Cardiac muscle cell (in vitro differentiated cells and primary cell): ENCODE data around the gene DRD4. TPM values are rescaled to one million over a fixed set of nuclear protein-coding genes. Genes with fewer than 3 reads are reported as not detected.
"Not testable (repeated sequence)": the region's sequence is repeated elsewhere in the genome, so short reads cannot be mapped to it uniquely, and the experiment has no call there.

Experiments used
- DNase-seq, 2 donors: peaks; one replicate each; pipeline versions ENCODE4 v3.0.0 to v3.0.0-alpha.2; 2010 to 2017; ENCODE audit warnings: low read depth in 1 of 2, low spot score in 1 of 2
- H3K27ac ChIP-seq: fragments of 200-600 bp; sonication (generic); 2 replicates; pipeline ENCODE4 v1.5.1; 2016
- H3K27me3 ChIP-seq: fragments of 200-600 bp; sonication (generic); 2 replicates; pipeline ENCODE4 v1.6.0; 2016; ENCODE audit warnings: control low read depth
- H3K36me3 ChIP-seq: fragments of 200-600 bp; sonication (generic); 2 replicates; pipeline ENCODE4 v1.5.1; 2016; ENCODE audit warnings: control low read depth
- H3K4me1 ChIP-seq: fragments of 200-600 bp; sonication (generic); 2 replicates; pipeline ENCODE4 v1.8.1; 2017; ENCODE audit warnings: low read depth, mild to moderate bottlenecking, mixed run types
- H3K4me3 ChIP-seq: fragments of 200-600 bp; sonication (generic); 2 replicates; pipeline ENCODE4 v1.5.1; 2016; ENCODE audit warnings: mild to moderate bottlenecking
- H3K9me3 ChIP-seq: fragments of 200-600 bp; sonication (generic); 2 replicates; pipeline ENCODE4 v1.5.1; 2017; ENCODE audit warnings: low read depth, mild to moderate bottlenecking, control low read depth
- polyA plus RNA-seq: library from polyadenylated mRNA; unstranded; fragments of >200 nt; fragmentation: Nextera tagmentation; extraction: Ambion mirVana; gene quantifications from 2 replicates; pipeline ENCODE4 v1.2.1, GENCODE V29; 2016
- total RNA-seq: library from RNA; depleted of rRNA; stranded (reverse); fragments of >200 nt; gene quantifications from 2 replicates; pipeline ENCODE4 v1.2.3, GENCODE V29; 2016
- TF ChIP-seq, protein P1 (sequence below): IDR thresholded peaks from 2 replicates; pipeline ENCODE4 v1.5.1; 2012; ENCODE audit warnings: low read depth, mild to moderate bottlenecking, low read length

Gene DRD4
- total and polyA plus RNA-seq, 2 experiments from 2014 or later: 0.75 to 1.2 TPM

DNA sequence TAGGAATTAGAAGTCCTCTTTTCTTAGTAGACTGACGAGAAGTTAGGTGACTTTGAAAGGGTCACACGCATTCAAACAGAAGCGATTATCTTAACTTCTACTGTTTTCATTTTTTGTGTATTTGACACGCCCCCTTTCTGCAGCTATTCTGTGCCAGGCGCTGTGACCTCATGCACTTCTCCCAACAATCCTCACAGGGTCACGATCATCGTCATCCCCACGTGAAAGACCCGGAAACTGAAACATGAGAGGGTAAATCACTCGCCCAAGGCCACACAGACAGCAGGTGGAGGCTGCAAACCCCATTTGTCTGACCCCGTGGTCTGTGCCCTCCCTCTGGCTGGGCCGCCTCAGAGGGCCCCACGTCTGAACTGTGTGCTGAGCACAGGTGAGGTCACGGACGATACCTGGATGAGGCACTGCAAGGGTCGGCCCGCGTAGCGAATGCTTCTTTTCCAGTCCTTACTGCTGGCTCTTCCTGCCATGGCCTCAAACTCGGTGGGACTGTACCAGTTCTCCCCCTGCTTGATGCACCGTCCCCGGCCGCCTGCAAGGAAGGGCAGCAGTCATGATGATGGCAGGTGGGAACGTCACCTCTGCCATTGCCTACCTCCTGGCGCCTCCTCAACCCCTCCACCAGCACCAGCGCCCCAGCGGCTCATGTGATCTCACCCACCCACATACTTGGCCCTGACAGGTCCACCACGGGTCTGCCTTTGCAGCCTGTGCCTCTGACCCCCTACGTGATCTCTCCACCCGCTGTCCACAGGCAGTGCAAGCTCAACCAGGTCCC lies 49.6 kb downstream of the DRD4 start:
- no peak for DNase-seq
- TF ChIP-seq, protein P1, sequence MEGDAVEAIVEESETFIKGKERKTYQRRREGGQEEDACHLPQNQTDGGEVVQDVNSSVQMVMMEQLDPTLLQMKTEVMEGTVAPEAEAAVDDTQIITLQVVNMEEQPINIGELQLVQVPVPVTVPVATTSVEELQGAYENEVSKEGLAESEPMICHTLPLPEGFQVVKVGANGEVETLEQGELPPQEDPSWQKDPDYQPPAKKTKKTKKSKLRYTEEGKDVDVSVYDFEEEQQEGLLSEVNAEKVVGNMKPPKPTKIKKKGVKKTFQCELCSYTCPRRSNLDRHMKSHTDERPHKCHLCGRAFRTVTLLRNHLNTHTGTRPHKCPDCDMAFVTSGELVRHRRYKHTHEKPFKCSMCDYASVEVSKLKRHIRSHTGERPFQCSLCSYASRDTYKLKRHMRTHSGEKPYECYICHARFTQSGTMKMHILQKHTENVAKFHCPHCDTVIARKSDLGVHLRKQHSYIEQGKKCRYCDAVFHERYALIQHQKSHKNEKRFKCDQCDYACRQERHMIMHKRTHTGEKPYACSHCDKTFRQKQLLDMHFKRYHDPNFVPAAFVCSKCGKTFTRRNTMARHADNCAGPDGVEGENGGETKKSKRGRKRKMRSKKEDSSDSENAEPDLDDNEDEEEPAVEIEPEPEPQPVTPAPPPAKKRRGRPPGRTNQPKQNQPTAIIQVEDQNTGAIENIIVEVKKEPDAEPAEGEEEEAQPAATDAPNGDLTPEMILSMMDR: no peak
- Histone ChIP-seq H3K27me3 (no peaks in the 10 kb centered on the region), H3K27ac (no peak overlapping the region), H3K4me1 (no peaks in the 10 kb centered on the region), H3K4me3 (no peak overlapping the region), H3K9me3 (no peaks in the 10 kb centered on the region), H3K36me3 (peaks cover 29% of the 10 kb centered on the region)

DNA sequence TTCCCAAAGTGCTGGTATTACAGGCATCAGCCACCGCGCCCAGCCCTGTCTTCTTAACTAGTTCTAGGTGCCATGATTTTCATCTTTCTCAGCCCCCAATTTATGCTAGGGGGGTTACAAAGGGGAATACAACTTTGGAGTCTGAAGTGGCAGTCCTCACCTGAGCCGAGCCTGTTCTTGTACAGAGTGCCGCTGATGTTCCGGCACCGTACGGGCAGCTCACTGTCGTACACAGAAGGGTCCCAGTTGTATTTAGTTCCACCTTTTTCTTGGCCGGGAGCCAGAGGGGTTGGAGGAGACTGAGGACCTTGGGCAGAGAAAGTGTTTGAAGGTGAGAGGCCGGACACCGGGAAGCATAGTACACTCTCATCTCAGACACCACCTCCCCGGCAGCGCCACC lies 50.7 kb downstream of the DRD4 start:
- no peaks in the 10 kb centered on the region for H3K9me3 ChIP-seq
- TF ChIP-seq, protein P1: no peak
- H3K27ac ChIP-seq: no peak overlapping the region
- no peaks in the 10 kb centered on the region for H3K27me3 ChIP-seq
- H3K4me1 ChIP-seq: no peaks in the 10 kb centered on the region
- no peak for DNase-seq
- no peak overlapping the region for H3K4me3 ChIP-seq
- H3K36me3 ChIP-seq: peaks cover 29% of the 10 kb centered on the region

DNA sequence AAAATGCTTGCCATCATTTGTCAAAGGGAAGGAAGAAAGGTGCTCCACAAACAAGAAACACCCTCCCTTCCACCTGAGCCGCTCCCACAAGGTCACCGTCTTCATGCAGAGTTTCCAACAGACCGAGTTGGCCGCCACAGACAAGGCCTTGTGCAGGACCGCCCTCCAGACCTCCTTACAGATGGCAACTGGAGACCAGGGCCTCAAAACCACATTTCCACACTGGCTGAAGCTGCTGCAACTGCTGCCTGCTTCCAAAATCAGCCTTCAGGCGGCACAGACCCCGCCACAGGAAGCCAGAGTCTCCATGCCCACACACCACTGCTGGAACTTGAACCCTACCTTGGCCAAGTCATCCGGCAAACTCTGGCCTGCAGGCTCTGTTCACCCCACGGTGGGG lies 51.6 kb downstream of the DRD4 start:
- DNase-seq: no peak
- Histone ChIP-seq H3K9me3 (no peaks in the 10 kb centered on the region), H3K36me3 (peaks cover 24% of the 10 kb centered on the region), H3K27me3 (no peaks in the 10 kb centered on the region), H3K4me3 (no peak overlapping the region), H3K27ac (no peak overlapping the region), H3K4me1 (peaks cover 6% of the 10 kb centered on the region)
- TF ChIP-seq, protein P1: no peak

DNA sequence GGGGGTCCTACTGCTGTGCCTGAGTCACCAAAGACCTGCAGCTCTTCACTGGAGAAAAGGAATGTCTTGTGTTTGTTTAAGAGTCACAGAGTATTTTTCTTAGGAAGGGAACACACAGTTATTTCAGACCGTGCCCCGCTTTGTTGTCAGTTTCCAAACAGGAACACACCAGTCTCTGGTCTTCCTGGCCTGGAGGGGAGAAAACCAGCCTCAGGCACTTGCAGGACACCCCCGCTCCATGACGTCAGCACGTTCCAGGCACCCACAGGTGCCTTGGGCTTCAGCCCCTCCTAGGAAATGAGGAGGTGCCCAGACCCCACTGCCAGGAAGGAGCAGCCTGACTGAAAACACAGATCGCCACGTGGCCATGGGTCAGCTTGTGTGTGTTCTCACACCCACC lies 52.6 kb downstream of the DRD4 start:
- H3K9me3 ChIP-seq: no peaks in the 10 kb centered on the region
- no peak overlapping the region for H3K27ac ChIP-seq
- no peak overlapping the region for H3K4me3 ChIP-seq
- no peak for DNase-seq
- no peaks in the 10 kb centered on the region for H3K27me3 ChIP-seq
- H3K4me1 ChIP-seq: peaks cover 10% of the 10 kb centered on the region
- H3K36me3 ChIP-seq: peaks cover 17% of the 10 kb centered on the region
- TF ChIP-seq, protein P1: no peak

DNA sequence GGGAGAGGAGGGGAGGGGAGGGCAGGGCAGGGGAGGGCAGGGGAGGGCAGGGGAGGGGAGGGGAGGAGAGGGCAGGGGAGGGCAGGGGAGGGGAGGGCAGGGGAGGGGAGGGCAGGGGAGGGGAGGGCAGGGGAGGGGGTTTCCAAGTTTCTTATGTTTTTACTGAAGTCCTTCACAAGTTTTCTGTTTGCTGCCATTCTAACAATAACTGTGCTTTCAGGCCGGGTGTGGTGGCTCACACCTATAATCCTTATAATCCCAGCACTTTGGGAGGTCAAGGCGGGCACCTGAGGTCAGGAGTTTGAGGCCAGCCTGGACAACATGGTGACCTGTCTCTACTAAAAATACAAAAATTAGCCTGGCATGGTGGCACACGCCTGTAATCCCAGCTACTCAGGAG lies 53.2 kb downstream of the DRD4 start:
- not testable (repeated sequence) for H3K27me3 ChIP-seq, H3K4me1 ChIP-seq, H3K27ac ChIP-seq, H3K4me3 ChIP-seq, DNase-seq, H3K9me3 ChIP-seq
- peaks cover 15% of the 10 kb centered on the region for H3K36me3 ChIP-seq

Other genes starting within 250 kb of the DRD4 start
- 0.09 and 0.70 TPM in 2 replicates for gene PKP3, start 243.1 kb upstream of the DRD4 start, total RNA-seq
- gene PKP3, start 243.1 kb upstream of the DRD4 start, polyA plus RNA-seq: 0.57 TPM in 1 of 2 replicates, not detected in the other
- gene SIGIRR, start 222.3 kb upstream of the DRD4 start, total RNA-seq: 45.6 and 69.5 TPM in 2 replicates
- gene SIGIRR, start 222.3 kb upstream of the DRD4 start, polyA plus RNA-seq: 35.7 and 46.8 TPM in 2 replicates
- 0.51 TPM in 1 of 2 replicates, not detected in the other for gene ANO9, start 195.3 kb upstream of the DRD4 start, total RNA-seq
- 0.23 and 1.2 TPM in 2 replicates for gene ANO9, start 195.3 kb upstream of the DRD4 start, polyA plus RNA-seq
- 178 and 202 TPM in 2 replicates for gene PTDSS2, start 187.0 kb upstream of the DRD4 start, total RNA-seq
- 69.6 and 83.1 TPM in 2 replicates for gene PTDSS2, start 187.0 kb upstream of the DRD4 start, polyA plus RNA-seq
- 149 and 186 TPM in 2 replicates for gene RNH1, start 130.0 kb upstream of the DRD4 start, total RNA-seq
- gene RNH1, start 130.0 kb upstream of the DRD4 start, polyA plus RNA-seq: 157 and 176 TPM in 2 replicates
- gene HRAS, start 101.7 kb upstream of the DRD4 start, total RNA-seq: 49.6 and 63.1 TPM in 2 replicates
- 60.0 and 97.8 TPM in 2 replicates for gene HRAS, start 101.7 kb upstream of the DRD4 start, polyA plus RNA-seq
- gene LRRC56, start 99.7 kb upstream of the DRD4 start, total RNA-seq: 2.6 and 4.5 TPM in 2 replicates
- gene LRRC56, start 99.7 kb upstream of the DRD4 start, polyA plus RNA-seq: 2.5 and 3.4 TPM in 2 replicates
- gene LMNTD2, start 76.5 kb upstream of the DRD4 start, total RNA-seq: 12.3 and 21.1 TPM in 2 replicates
- 18.4 and 18.8 TPM in 2 replicates for gene LMNTD2, start 76.5 kb upstream of the DRD4 start, polyA plus RNA-seq
- 47.8 and 49.5 TPM in 2 replicates for gene RASSF7, start 76.3 kb upstream of the DRD4 start, total RNA-seq
- gene RASSF7, start 76.3 kb upstream of the DRD4 start, polyA plus RNA-seq: 49.6 and 66.7 TPM in 2 replicates
- 36.4 and 48.0 TPM in 2 replicates for gene PHRF1, start 60.8 kb upstream of the DRD4 start, total RNA-seq
- 17.8 and 22.8 TPM in 2 replicates for gene PHRF1, start 60.8 kb upstream of the DRD4 start, polyA plus RNA-seq
- gene IRF7, start 21.3 kb upstream of the DRD4 start, total RNA-seq: 17.7 and 24.7 TPM in 2 replicates
- 13.0 and 17.0 TPM in 2 replicates for gene IRF7, start 21.3 kb upstream of the DRD4 start, polyA plus RNA-seq
- 0.18 TPM in 1 of 2 replicates, not detected in the other for gene CDHR5, start 12.3 kb upstream of the DRD4 start, total RNA-seq
- 0.27 and 0.60 TPM in 2 replicates for gene CDHR5, start 12.3 kb upstream of the DRD4 start, polyA plus RNA-seq
- gene SCT, start 10.1 kb upstream of the DRD4 start, total RNA-seq: 4.3 and 4.4 TPM in 2 replicates
- gene SCT, start 10.1 kb upstream of the DRD4 start, polyA plus RNA-seq: 8.9 and 18.8 TPM in 2 replicates
- 80.0 and 90.0 TPM in 2 replicates for gene DEAF1, start 58.0 kb downstream of the DRD4 start, total RNA-seq
- 88.6 and 124 TPM in 2 replicates for gene DEAF1, start 58.0 kb downstream of the DRD4 start, polyA plus RNA-seq
- 53.4 and 70.5 TPM in 2 replicates for gene TMEM80, start 58.5 kb downstream of the DRD4 start, total RNA-seq
- gene TMEM80, start 58.5 kb downstream of the DRD4 start, polyA plus RNA-seq: 72.3 and 93.5 TPM in 2 replicates
- gene EPS8L2, start 69.0 kb downstream of the DRD4 start, total RNA-seq: 18.9 and 22.6 TPM in 2 replicates
- 25.7 and 27.4 TPM in 2 replicates for gene EPS8L2, start 69.0 kb downstream of the DRD4 start, polyA plus RNA-seq
- gene TALDO1, start 110.2 kb downstream of the DRD4 start, total RNA-seq: 144 and 158 TPM in 2 replicates
- 163 and 174 TPM in 2 replicates for gene TALDO1, start 110.2 kb downstream of the DRD4 start, polyA plus RNA-seq
- 62.2 and 64.1 TPM in 2 replicates for gene GATD1, start 140.2 kb downstream of the DRD4 start, total RNA-seq
- gene GATD1, start 140.2 kb downstream of the DRD4 start, polyA plus RNA-seq: 27.9 and 60.4 TPM in 2 replicates
- gene CEND1, start 152.8 kb downstream of the DRD4 start, total RNA-seq: 1.6 and 7.6 TPM in 2 replicates
- 1.7 and 8.2 TPM in 2 replicates for gene CEND1, start 152.8 kb downstream of the DRD4 start, polyA plus RNA-seq
- 17.6 and 34.7 TPM in 2 replicates for gene SLC25A22, start 161.0 kb downstream of the DRD4 start, total RNA-seq
- 18.9 and 21.2 TPM in 2 replicates for gene SLC25A22, start 161.0 kb downstream of the DRD4 start, polyA plus RNA-seq
- 24.0 and 36.8 TPM in 2 replicates for gene PIDD1, start 168.0 kb downstream of the DRD4 start, total RNA-seq
- gene PIDD1, start 168.0 kb downstream of the DRD4 start, polyA plus RNA-seq: 33.4 and 40.2 TPM in 2 replicates
- gene RPLP2, start 172.7 kb downstream of the DRD4 start, total RNA-seq: 523 and 1,109 TPM in 2 replicates
- gene RPLP2, start 172.7 kb downstream of the DRD4 start, polyA plus RNA-seq: 496 and 502 TPM in 2 replicates
- 59.9 and 99.9 TPM in 2 replicates for gene PNPLA2, start 181.6 kb downstream of the DRD4 start, total RNA-seq
- gene PNPLA2, start 181.6 kb downstream of the DRD4 start, polyA plus RNA-seq: 81.6 and 91.1 TPM in 2 replicates
- 43.9 and 91.0 TPM in 2 replicates for gene CRACR2B, start 190.7 kb downstream of the DRD4 start, total RNA-seq
- 84.5 and 113 TPM in 2 replicates for gene CRACR2B, start 190.7 kb downstream of the DRD4 start, polyA plus RNA-seq
- 146 and 177 TPM in 2 replicates for gene CD151, start 195.7 kb downstream of the DRD4 start, total RNA-seq
- gene CD151, start 195.7 kb downstream of the DRD4 start, polyA plus RNA-seq: 210 and 290 TPM in 2 replicates
- gene POLR2L, start 205.3 kb downstream of the DRD4 start, total RNA-seq: 67.3 and 152 TPM in 2 replicates
- gene POLR2L, start 205.3 kb downstream of the DRD4 start, polyA plus RNA-seq: 317 and 482 TPM in 2 replicates
- 85.3 and 140 TPM in 2 replicates for gene TSPAN4, start 205.6 kb downstream of the DRD4 start, total RNA-seq
- gene TSPAN4, start 205.6 kb downstream of the DRD4 start, polyA plus RNA-seq: 79.1 and 125 TPM in 2 replicates